Measurements from ENCODE around the gene MSX1. TPM values are rescaled to one million over a fixed set of nuclear protein-coding genes. Genes with fewer than 3 reads are reported as not detected.

MSX1 gene
- total RNA-seq, 3 donors from 2014 or later (not counting 1 experiment from before 2014, with no cell fraction given), result not detected

DNA sequence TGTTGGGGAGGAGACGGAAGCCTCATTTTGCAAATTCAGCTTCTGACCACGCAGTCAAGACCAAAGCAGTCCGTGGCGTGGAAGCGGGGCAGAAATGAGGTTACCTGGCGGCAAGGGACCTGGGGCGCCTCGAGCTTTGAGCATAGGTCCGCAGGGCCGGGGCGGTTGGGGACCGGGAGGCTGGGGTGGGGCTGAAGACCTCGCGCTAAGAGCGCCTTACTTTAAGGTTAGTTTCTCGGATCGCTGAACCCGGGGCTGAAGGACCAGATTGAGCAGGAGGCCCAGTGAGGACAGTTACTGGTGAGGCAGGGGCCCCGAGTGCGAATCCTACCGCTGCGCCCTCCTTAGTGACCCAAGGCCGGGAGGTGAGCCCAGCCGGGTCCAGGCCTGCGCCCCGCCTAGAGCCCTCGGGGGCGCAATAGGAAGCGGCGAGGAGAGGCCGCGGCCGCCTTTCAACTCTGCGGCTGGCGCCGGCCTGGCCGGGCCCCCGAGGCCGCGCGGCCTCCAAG, 7.5 kb downstream of the MSX1 start:
- no peaks in the 10 kb centered on the region for H3K9me3 Mint-ChIP-seq
- TF ChIP-seq, protein P1, sequence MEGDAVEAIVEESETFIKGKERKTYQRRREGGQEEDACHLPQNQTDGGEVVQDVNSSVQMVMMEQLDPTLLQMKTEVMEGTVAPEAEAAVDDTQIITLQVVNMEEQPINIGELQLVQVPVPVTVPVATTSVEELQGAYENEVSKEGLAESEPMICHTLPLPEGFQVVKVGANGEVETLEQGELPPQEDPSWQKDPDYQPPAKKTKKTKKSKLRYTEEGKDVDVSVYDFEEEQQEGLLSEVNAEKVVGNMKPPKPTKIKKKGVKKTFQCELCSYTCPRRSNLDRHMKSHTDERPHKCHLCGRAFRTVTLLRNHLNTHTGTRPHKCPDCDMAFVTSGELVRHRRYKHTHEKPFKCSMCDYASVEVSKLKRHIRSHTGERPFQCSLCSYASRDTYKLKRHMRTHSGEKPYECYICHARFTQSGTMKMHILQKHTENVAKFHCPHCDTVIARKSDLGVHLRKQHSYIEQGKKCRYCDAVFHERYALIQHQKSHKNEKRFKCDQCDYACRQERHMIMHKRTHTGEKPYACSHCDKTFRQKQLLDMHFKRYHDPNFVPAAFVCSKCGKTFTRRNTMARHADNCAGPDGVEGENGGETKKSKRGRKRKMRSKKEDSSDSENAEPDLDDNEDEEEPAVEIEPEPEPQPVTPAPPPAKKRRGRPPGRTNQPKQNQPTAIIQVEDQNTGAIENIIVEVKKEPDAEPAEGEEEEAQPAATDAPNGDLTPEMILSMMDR (IDR thresholded peaks at IDR 0.05), result no peak
- H3K27me3 Mint-ChIP-seq (ENCODE audit: low read depth in 2 of 2), result peaks cover 72 to 74% of the 10 kb centered on the region in 2 donors
- no peaks in the 10 kb centered on the region for H3K36me3 Mint-ChIP-seq
- peak overlapping the region in 1 of 2 donors; percentile 23 for H3K27ac Mint-ChIP-seq
- DNase-seq (no peak), ATAC-seq (peak in 1 of 3 donors; percentile 20)
- no peaks in the 10 kb centered on the region for H3K9me3 ChIP-seq (ENCODE audit: control insufficient read depth, insufficient read depth, low read length)
- H3K36me3 ChIP-seq (ENCODE audit: control insufficient read depth, insufficient read depth, low read length), result no peaks in the 10 kb centered on the region
- H3K4me3 ChIP-seq (ENCODE audit: low read length), result no peak overlapping the region
- peaks cover 30% of the 10 kb centered on the region for H3K4me1 ChIP-seq (ENCODE audit: control insufficient read depth, insufficient read depth, low read length)
- peak overlapping the region; percentile 72 for H3K4me3 Mint-ChIP-seq
- H3K27ac ChIP-seq (ENCODE audit: low read length), result no peak overlapping the region
- peaks cover 30 to 34% of the 10 kb centered on the region in 2 donors for H3K4me1 Mint-ChIP-seq
- intact Hi-C loops (cut with micrococcal nuclease), result no loop called here
- WGBS (ENCODE audit: insufficient coverage), result 3% methylated on average over 41 of the region's 41 CpGs
- H3K27me3 ChIP-seq (ENCODE audit: control insufficient read depth, insufficient read depth, low read length), result peaks cover 76% of the 10 kb centered on the region

DNA sequence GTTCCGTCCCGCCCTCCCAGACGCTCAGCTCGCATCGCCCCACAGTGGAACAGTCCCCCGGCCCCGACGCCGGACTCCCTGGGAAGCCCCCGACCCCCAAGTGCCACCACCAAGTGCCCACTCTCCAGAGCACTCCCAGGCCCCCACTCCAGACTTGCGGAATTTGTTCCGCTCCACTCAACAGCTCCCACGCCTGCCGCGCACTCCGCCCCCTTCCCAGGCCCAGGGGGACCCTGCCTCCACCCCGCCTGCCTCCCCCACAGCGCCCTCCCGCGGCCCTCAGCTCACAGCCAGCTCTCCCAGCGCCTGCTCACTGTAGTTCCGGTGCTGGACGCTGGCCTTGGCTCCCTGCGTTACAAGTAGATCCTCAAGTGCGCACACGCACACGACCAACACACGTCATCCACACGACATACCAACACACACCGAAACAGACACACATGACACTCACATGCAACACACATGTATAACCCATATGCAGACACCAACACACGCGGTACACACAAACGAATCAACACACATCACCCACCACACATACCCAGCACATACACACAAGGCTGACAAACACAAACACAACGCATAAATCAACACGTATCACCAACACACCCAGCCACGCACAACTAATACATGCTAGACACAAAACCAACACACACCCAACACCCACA, 8.0 kb downstream of the MSX1 start:
- H3K27me3 ChIP-seq (ENCODE audit: control insufficient read depth, insufficient read depth, low read length), result peaks cover 76% of the 10 kb centered on the region
- Mint-ChIP-seq H3K4me1 (peaks cover 28 to 35% of the 10 kb centered on the region in 2 donors), H3K9me3 (no peaks in the 10 kb centered on the region), H3K4me3 (no peak overlapping the region), H3K27me3 (ENCODE audit: low read depth in 2 of 2) (peaks cover 69% of the 10 kb centered on the region in 2 donors), H3K36me3 (no peaks in the 10 kb centered on the region), H3K27ac (no peak overlapping the region)
- no peak overlapping the region for H3K27ac ChIP-seq (ENCODE audit: low read length)
- WGBS (ENCODE audit: insufficient coverage), result 5% methylated on average over 36 of the region's 36 CpGs
- DNase-seq (no peak), ATAC-seq (peak in 2 of 3 donors; percentile 27 to 38)
- peaks cover 30% of the 10 kb centered on the region for H3K4me1 ChIP-seq (ENCODE audit: control insufficient read depth, insufficient read depth, low read length)
- intact Hi-C loops (cut with micrococcal nuclease), result loop anchor here (2.0 kb wide), 1 partner anchor 13 kb away; no protein-coding TSS in a partner anchor
- TF ChIP-seq, protein P1 (IDR thresholded peaks at IDR 0.05), result no peak
- H3K4me3 ChIP-seq (ENCODE audit: low read length), result no peak overlapping the region
- no peaks in the 10 kb centered on the region for H3K36me3 ChIP-seq (ENCODE audit: control insufficient read depth, insufficient read depth, low read length)
- H3K9me3 ChIP-seq (ENCODE audit: control insufficient read depth, insufficient read depth, low read length), result no peaks in the 10 kb centered on the region

GRCh38 chr4:4868040-4868757, 8.7 kb downstream of the MSX1 start:
- peak in 1 of 3 donors; percentile 11 for ATAC-seq
- Mint-ChIP-seq H3K27ac (no peak overlapping the region), H3K9me3 (no peaks in the 10 kb centered on the region), H3K36me3 (no peaks in the 10 kb centered on the region), H3K4me3 (peak overlapping the region; percentile 52), H3K4me1 (peaks cover 25 to 35% of the 10 kb centered on the region in 2 donors), H3K27me3 (ENCODE audit: low read depth in 2 of 2) (peaks cover 65 to 67% of the 10 kb centered on the region in 2 donors)
- Histone ChIP-seq H3K4me1 (ENCODE audit: control insufficient read depth, insufficient read depth, low read length) (peaks cover 30% of the 10 kb centered on the region), H3K4me3 (ENCODE audit: low read length) (no peak overlapping the region), H3K27me3 (ENCODE audit: control insufficient read depth, insufficient read depth, low read length) (peaks cover 80% of the 10 kb centered on the region), H3K27ac (ENCODE audit: low read length) (no peak overlapping the region), H3K36me3 (ENCODE audit: control insufficient read depth, insufficient read depth, low read length) (no peaks in the 10 kb centered on the region), H3K9me3 (ENCODE audit: control insufficient read depth, insufficient read depth, low read length) (no peaks in the 10 kb centered on the region)
- TF ChIP-seq, protein P1 (IDR thresholded peaks at IDR 0.05), result no peak
- WGBS (ENCODE audit: insufficient coverage), result 10% methylated on average over 18 of the region's 24 CpGs
- no peak for DNase-seq
- intact Hi-C loops (cut with micrococcal nuclease), result loop anchor here (2.0 kb wide), 1 partner anchor 13 kb away; no protein-coding TSS in a partner anchor

Measured in natural killer cell (primary cell).